Measurements from ENCODE around the gene FAM241A.

DNA sequence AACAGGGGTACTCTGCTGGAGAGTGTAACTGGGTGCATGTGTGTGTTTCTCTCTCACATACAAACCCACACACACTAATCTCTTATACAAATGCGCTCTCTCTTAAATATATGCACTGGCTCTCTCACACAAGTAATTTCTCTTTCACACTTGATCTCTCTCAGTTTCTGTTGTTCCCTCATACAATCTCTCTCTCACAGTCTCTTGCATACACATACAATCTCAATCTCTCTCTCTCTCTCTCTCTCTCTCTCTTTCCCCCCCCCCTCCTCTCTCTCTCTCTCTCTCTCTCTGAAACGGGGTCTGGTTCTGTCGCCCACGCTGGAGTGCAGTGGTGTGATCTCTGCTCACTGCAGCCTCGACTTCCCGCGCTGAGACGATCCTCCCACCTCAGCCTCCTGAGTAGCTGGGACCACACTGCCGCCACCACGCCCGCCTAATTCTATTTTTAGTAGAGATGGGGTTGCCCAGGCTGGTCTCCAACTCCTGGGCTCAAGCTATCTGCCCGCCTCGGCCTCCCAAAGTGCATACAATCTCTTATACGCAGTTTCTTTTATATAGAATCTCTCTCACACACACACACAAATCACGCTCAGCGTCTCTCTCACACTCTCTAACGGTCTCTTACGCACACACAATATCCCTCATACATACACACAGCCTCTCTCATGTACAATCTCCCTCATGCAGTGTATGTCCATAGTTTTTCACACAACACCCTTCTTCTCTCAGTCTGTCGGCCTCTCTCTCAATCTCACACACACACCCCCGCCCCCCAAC is 518 bp upstream of the FAM241A start:
- TF ChIP-seq, protein P1, sequence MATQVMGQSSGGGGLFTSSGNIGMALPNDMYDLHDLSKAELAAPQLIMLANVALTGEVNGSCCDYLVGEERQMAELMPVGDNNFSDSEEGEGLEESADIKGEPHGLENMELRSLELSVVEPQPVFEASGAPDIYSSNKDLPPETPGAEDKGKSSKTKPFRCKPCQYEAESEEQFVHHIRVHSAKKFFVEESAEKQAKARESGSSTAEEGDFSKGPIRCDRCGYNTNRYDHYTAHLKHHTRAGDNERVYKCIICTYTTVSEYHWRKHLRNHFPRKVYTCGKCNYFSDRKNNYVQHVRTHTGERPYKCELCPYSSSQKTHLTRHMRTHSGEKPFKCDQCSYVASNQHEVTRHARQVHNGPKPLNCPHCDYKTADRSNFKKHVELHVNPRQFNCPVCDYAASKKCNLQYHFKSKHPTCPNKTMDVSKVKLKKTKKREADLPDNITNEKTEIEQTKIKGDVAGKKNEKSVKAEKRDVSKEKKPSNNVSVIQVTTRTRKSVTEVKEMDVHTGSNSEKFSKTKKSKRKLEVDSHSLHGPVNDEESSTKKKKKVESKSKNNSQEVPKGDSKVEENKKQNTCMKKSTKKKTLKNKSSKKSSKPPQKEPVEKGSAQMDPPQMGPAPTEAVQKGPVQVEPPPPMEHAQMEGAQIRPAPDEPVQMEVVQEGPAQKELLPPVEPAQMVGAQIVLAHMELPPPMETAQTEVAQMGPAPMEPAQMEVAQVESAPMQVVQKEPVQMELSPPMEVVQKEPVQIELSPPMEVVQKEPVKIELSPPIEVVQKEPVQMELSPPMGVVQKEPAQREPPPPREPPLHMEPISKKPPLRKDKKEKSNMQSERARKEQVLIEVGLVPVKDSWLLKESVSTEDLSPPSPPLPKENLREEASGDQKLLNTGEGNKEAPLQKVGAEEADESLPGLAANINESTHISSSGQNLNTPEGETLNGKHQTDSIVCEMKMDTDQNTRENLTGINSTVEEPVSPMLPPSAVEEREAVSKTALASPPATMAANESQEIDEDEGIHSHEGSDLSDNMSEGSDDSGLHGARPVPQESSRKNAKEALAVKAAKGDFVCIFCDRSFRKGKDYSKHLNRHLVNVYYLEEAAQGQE (IDR thresholded peaks at IDR 0.05; ENCODE audit: insufficient read depth in 1 of 2, low read depth in 2 of 2, low read length in 1 of 2), result no peak
- TF ChIP-seq, protein P2, sequence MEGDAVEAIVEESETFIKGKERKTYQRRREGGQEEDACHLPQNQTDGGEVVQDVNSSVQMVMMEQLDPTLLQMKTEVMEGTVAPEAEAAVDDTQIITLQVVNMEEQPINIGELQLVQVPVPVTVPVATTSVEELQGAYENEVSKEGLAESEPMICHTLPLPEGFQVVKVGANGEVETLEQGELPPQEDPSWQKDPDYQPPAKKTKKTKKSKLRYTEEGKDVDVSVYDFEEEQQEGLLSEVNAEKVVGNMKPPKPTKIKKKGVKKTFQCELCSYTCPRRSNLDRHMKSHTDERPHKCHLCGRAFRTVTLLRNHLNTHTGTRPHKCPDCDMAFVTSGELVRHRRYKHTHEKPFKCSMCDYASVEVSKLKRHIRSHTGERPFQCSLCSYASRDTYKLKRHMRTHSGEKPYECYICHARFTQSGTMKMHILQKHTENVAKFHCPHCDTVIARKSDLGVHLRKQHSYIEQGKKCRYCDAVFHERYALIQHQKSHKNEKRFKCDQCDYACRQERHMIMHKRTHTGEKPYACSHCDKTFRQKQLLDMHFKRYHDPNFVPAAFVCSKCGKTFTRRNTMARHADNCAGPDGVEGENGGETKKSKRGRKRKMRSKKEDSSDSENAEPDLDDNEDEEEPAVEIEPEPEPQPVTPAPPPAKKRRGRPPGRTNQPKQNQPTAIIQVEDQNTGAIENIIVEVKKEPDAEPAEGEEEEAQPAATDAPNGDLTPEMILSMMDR (IDR thresholded peaks at IDR 0.05), result no peak
- TF ChIP-seq TCF7L2 (IDR thresholded peaks at IDR 0.05; ENCODE audit: low read depth, low read length) (no peak), SIN3A (IDR thresholded peaks at IDR 0.05; ENCODE audit: borderline replicate concordance, insufficient read depth, low read depth, low read length) (no peak), POLR2AphosphoS5 (IDR thresholded peaks at IDR 0.05; ENCODE audit: low read depth, low read length) (no peak)

All from Panc1 (cell line).